Renal cortex interstitium (tissue), 15 donors: ENCODE data around the gene CLEC2B. TPM values are rescaled to one million over a fixed set of nuclear protein-coding genes. Genes with fewer than 3 reads are reported as not detected.
A peak's percentile ranks its signal among the peaks of the same experiment; 100 is the strongest.

Experiments
- DNase-seq, 11 donors: peaks; one replicate each; pipeline ENCODE4 v3.0.0-alpha.2; 2013; ENCODE audit warnings: low read depth in 9 of 11, low spot score in 4 of 11; ENCODE audit errors: extremely low read depth in 1 of 11
- long read RNA-seq, 16 experiments: transcript quantifications; one replicate each; lab custom pipeline, GENCODE V29; 2026
- polyA plus RNA-seq, 3 donors: library from polyadenylated mRNA; unstranded; fragments of 120-200 nt; gene quantifications; one replicate each; pipeline ENCODE4 v1.2.1, GENCODE V29; 2013; ENCODE audit not compliant: insufficient read length in 3 of 3

The CLEC2B gene
- 1 to 10 TPM; 2.2 to 3.7 (median 3.1) TPM for polyA plus RNA-seq
- long read RNA-seq, donor 1, partial matches to known transcripts = 0 of 2 reads
- long read RNA-seq, donor 1, other reads (novel, unspliced or antisense) = 0 of 2 reads
- long read RNA-seq, donor 2, partial matches to known transcripts = 0 of 2 reads
- long read RNA-seq, donor 2, other reads (novel, unspliced or antisense) = 0 of 2 reads
- long read RNA-seq, donor 3, partial matches to known transcripts = 0 of 6 reads
- long read RNA-seq, donor 3, other reads (novel, unspliced or antisense) = 0 of 6 reads
- long read RNA-seq, donor 4, partial matches to known transcripts = 0 of 1 reads
- long read RNA-seq, donor 4, other reads (novel, unspliced or antisense) = 0 of 1 reads
- long read RNA-seq, donor 5 = 0 reads
- long read RNA-seq, donor 6, partial matches to known transcripts = 0 of 1 reads
- long read RNA-seq, donor 6, other reads (novel, unspliced or antisense) = 0 of 1 reads
- long read RNA-seq, donor 7, partial matches to known transcripts = 0 of 4 reads
- long read RNA-seq, donor 7, other reads (novel, unspliced or antisense) = 0 of 4 reads
- long read RNA-seq, donor 8, partial matches to known transcripts = 0 of 3 reads
- long read RNA-seq, donor 8, other reads (novel, unspliced or antisense) = 0 of 3 reads
- long read RNA-seq, donor 9, partial matches to known transcripts = 0 of 3 reads
- long read RNA-seq, donor 9, other reads (novel, unspliced or antisense) = 0 of 3 reads
- long read RNA-seq, donor 10, transcript CLEC2B-201 (5 exons, 1,700 nt) = major isoform, 7 of 7 reads
- long read RNA-seq, donor 10, partial matches to known transcripts = 0 of 7 reads
- long read RNA-seq, donor 10, other reads (novel, unspliced or antisense) = 0 of 7 reads
- long read RNA-seq, donor 11, partial matches to known transcripts = 0 of 1 reads
- long read RNA-seq, donor 11, other reads (novel, unspliced or antisense) = 0 of 1 reads
- long read RNA-seq, donor 12, partial matches to known transcripts = 0 of 3 reads
- long read RNA-seq, donor 12, other reads (novel, unspliced or antisense) = 0 of 3 reads
- long read RNA-seq, donor 13 = 0 reads
- long read RNA-seq, donor 14, partial matches to known transcripts = 0 of 1 reads
- long read RNA-seq, donor 14, other reads (novel, unspliced or antisense) = 0 of 1 reads
- long read RNA-seq, donor 15, partial matches to known transcripts = 0 of 1 reads
- long read RNA-seq, donor 15, other reads (novel, unspliced or antisense) = 0 of 1 reads
- long read RNA-seq, donor 16, transcript CLEC2B-201 (5 exons, 1,700 nt) = major isoform, 6 of 6 reads
- long read RNA-seq, donor 16, partial matches to known transcripts = 0 of 6 reads
- long read RNA-seq, donor 16, other reads (novel, unspliced or antisense) = 0 of 6 reads

DNA sequence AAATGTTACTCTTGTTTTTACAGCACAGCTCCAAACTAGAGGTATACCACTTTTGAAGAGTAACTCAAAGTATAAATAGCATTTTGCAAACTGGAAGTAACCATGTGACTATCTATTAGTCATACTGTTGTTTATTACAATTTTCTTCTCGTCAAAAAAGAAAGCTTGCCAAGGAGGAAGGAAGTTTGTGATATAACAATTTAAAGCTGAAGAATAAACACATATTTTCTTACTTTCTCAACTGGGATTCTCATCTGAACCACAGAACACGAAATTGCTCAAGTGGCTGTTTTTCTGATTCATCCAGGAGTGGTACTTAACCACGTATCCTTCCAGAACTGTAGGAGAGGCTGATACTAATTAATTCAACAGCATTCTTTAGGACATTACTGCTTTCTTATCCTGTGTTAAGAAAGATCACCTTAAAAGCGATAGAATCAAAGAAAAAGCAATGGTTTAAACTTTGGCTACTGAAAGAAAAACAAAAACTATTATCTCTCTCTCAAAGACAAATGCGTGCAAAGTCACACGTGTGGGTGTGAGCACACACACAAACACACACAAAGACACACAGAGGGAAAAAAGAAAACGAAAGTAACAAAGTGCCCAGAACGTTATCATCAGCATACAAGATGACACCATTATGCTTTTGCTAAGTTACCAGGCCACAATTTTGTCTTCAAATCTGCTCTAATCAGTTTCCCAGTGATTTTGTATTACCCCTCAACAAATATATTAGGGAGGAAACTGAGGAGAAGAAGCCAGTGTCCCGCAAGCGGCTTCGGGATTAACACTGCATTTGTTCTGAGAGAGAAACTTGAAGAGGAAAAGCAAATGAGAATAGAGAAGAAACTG lies at the start of gene CLEC2B:
Gene CLEC2B, minus strand, starts transcription at position 48 of the 855 bp plus-strand sequence.
- peak in 3 of 11 donors; percentile 2 to 3 (median 2) for DNase-seq

DNA sequence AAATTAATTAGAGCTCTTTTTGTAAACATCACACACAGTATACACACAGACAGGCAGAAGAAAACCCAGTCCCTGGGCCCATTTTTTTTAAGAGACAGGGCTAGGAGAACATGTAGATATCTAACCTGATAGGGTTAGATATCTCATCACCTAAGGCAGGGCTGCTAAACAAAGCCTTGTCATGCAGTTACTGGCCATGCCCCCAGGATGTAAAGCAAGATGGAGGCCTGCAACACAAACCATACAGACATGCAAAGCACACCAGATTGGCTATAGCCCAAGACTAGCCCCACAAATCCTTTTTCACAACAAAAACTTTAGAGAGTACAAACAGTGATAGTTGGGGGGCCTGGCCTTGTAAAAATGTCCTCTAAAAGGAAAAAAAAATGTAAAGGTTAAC lies 42.6 kb upstream of the CLEC2B start:
- DNase-seq = no peak

GRCh38 chr12:9910716-9911421 lies 41.7 kb upstream of the CLEC2B start:
- no peak for DNase-seq

DNA sequence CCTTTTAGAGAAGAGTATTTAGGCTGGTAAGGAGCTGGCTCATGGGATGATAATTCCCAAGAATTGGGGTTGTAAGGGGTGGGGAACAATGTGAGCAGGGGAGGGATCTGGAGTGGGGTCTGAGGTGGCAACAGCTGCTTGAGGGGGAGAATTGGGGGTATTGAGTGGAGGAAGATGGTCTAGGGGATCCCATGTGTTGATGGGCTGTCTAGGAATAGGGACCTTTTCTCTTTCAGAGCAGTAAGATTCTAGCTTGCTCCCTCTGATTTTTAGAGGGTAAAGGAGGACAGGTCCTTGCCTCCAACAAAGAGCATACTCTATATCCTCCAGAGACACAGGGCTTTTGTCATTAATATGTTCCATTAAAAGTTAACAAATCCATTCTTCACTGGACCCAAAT lies 40.6 kb upstream of the CLEC2B start:
- no peak for DNase-seq

DNA sequence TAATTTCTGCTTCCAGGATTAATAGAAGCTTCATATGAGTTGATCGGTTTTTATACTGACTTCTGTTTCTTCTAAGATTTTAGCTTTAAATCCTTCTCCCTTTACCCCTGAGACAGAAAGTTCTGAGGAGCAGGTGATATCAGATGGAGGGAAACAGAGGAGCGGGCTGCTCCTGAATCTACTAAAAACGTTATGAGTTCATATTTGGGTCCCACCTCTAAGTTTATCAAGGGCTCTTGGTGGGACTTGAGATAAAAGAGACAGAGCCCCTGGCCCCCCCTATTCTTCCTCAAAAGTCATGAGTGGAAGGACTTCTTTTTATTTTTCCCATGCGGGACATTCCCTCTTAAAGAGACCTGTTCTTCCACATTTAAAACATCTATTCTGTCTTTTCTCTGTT lies 39.2 kb upstream of the CLEC2B start:
- DNase-seq = no peak

DNA sequence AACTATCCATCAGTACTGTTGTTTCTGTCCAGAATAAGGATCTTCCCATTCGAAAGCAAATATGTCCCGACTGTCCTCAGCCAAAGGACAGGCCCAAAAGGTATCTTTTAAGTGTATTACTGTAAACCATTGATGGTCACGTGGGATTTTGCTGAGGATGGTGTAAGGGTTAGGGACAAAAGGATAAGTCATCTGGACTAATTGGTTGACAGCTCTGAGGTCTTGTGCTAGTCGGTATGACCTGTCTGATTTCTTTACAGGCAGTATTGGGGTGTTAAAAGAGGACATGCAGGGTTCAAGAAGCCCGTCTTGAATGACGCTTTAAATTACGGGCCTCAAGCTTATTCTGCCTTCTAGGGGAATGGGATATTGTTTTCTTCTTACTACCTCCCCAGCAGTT lies 38.6 kb upstream of the CLEC2B start:
- no peak for DNase-seq

DNA sequence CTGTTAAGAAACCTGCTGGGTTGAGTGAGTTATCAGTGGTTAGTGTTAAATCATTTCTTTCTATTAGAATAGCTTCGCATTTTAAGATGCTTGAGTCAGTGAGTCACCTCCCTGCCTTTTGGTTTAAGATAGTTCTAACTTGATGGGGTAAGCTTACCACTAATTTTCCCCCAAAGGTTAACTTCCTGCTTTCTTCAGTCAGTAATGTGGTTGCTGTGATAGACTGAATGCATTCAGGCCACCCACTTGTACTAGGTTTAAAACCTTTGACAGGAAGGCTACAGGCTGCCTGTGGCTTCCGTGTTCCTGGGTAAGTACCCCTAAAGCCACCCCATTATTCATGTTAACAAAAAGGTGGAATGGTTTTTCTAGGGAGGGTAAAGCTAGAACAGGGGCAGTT lies 37.7 kb upstream of the CLEC2B start:
- no peak for DNase-seq

DNA sequence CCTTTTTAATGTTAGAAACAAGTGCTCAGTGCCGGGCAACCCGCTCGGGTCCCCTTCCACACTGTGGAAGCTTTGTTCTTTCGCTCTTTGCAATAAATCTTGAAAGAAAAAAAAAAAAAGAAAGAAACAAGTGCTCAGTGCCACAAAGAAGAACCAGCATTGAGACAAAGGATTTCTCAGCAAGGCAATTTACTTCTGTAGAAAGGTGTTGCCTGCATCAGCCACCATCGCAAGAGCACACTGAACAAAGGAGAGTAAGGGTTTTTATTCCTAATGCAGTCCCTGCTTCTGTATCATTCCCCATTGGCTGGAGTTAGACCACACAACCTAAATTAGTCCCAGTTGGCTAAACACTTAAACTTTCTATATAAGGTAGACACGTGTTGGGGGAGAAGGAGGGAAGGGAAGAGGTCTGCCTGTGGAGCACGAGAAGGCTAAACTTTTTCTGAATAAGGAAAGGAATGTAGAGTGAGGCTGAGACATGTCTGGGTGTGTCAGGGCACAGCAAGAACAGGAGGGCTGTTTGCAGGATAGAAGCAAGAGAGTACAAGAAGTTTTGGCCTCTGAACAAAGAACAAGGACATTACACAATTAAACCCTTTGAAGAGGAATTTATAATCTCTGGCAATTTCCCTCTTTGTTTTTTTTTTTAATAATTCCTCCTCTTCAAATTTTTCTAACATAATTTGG lies 33.5 kb upstream of the CLEC2B start:
- DNase-seq = no peak

- no peak for DNase-seq
Measured at GRCh38 chr12:9900930-9901329, 31.8 kb upstream of the CLEC2B start.

DNA sequence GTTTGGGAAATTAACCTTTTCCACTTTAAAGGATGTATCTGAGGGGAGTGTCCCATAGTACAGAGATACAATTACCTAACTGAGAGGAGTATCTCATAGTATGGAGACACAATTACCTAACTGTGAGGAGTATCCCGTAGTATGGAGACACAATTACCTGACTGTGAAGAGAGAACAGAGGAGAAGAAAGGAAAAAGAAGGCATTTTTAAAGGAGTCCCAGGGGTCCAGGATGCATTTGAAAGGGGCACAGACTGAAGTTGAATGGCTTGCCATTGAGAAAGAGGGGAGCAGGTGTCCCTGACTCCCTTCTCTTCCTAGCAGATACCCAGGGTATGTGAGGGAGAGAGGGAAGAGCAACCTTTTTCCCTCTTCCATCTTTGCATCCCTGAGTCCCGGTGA lies 30.1 kb upstream of the CLEC2B start:
- DNase-seq = no peak

DNA sequence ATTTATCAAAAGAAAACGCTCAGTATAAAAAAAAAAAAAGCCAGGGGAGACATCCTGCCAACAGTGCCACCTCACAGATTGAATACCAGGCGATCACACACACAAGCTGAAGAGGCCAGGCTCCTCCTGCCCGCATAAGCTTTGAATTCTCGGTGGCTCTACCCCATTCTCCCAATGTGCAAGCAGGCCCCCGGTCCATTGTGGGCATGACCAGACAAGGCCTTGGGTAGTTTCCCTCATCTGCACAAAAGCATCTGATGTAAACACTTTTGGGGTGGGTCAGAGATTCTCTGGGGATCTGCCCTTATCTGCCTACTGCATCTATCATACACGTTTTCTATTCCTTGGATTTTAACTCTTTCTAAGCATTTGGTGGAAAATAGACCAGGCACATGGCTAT lies 28.4 kb upstream of the CLEC2B start:
- no peak for DNase-seq

- no peak for DNase-seq
Measured at GRCh38 chr12:9895215-9895971, 26.2 kb upstream of the CLEC2B start.

DNA sequence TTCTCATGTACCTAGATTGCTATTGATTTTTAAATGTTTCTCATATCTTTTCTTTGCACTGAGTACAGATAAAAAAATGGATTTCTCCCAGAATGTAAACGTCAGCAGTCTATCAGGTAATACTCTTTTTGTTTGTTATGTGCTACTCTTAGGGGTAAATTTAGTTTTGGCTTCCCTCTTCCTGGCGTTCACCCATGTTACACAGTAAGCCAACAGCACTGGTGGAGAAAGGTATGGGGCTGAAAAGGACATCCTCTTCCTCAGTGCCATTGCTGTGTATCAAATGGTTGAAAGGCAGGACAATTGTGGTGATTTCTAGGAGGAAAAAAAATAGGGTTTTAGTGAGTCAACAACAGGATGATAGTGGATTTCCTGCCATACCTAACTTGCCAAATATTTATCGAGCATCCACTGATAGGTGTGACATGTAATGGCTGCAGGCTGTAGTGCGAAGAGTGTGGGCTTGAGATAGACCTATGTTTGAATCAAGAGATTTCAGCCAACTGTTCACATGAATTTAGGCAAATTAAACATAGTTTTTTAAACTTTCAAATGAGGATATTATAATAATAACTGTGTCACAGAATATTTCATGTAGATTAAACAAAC lies 19.6 kb upstream of the CLEC2B start:
- DNase-seq = no peak

DNA sequence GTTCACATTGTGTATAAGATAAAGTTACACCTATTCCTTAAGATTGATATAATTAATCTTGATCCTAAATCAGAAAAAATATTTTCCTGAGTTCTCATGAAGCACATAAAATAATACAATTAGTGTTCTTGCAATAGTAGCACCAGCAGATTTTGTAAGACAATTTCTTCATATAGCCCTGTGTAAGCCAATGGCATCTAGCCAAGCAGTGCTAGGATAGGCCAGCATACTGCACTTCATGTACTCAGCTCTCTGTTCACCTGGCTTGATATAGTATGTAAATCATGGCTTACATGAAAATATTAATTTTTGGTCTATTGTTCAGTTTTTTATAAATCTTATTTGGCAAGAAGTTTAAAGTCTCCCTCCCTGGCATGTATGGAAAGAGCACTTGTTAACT lies 14.0 kb upstream of the CLEC2B start:
- no peak for DNase-seq

- no peak for DNase-seq
Measured at GRCh38 chr12:9881988-9882387, 12.8 kb upstream of the CLEC2B start.

GRCh38 chr12:9881246-9881645 lies 12.1 kb upstream of the CLEC2B start, which contains the start of gene KLRF2:
TSS of gene KLRF2 (plus strand) at chr12:9881489. CDS start at chr12:9881596, 107 bp downstream.
- DNase-seq = no peak
